Measurements from ENCODE around the gene ATF4. TPM values are rescaled to one million over a fixed set of nuclear protein-coding genes. Genes with fewer than 3 reads are reported as not detected.

Gene ATF4
- total and polyA plus RNA-seq, 2 of the 13 experiments (the other 11 are each of a cell fraction or from before 2014, with no cell fraction given): 486 to 1,297 TPM

- TF ChIP-seq, protein P1, sequence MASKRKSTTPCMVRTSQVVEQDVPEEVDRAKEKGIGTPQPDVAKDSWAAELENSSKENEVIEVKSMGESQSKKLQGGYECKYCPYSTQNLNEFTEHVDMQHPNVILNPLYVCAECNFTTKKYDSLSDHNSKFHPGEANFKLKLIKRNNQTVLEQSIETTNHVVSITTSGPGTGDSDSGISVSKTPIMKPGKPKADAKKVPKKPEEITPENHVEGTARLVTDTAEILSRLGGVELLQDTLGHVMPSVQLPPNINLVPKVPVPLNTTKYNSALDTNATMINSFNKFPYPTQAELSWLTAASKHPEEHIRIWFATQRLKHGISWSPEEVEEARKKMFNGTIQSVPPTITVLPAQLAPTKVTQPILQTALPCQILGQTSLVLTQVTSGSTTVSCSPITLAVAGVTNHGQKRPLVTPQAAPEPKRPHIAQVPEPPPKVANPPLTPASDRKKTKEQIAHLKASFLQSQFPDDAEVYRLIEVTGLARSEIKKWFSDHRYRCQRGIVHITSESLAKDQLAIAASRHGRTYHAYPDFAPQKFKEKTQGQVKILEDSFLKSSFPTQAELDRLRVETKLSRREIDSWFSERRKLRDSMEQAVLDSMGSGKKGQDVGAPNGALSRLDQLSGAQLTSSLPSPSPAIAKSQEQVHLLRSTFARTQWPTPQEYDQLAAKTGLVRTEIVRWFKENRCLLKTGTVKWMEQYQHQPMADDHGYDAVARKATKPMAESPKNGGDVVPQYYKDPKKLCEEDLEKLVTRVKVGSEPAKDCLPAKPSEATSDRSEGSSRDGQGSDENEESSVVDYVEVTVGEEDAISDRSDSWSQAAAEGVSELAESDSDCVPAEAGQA (IDR thresholded peaks at IDR 0.05; ENCODE audit: low read depth): peak; percentile 82
- TF ChIP-seq, protein P1 (CRISPR knock-in tag; IDR thresholded peaks at IDR 0.05; ENCODE audit: borderline replicate concordance): 0 out of 2 replicates have a peak, but pooled peaks have one; percentile 50
- no peak for TF ChIP-seq DMTF1 (CRISPR knock-in tag; IDR thresholded peaks at IDR 0.05)
- TF ChIP-seq ZNF713 (CRISPR knock-in tag; IDR thresholded peaks at IDR 0.05): no peak
- peak; percentile 87 for TF ChIP-seq TAF1 (CRISPR knock-in tag; IDR thresholded peaks at IDR 0.05)
- peak; percentile 69 for TF ChIP-seq ZMYM4 (CRISPR knock-in tag; IDR thresholded peaks at IDR 0.05)
- peak; percentile 36; the same call in 1 of the 2 replicates for TF ChIP-seq ZNF614 (CRISPR knock-in tag; IDR thresholded peaks at IDR 0.05; ENCODE audit: borderline replicate concordance)
- no peak for TF ChIP-seq RBM22 (optimal IDR thresholded peaks at IDR 0.05; ENCODE audit: low read length)
- TF ChIP-seq, protein P2, sequence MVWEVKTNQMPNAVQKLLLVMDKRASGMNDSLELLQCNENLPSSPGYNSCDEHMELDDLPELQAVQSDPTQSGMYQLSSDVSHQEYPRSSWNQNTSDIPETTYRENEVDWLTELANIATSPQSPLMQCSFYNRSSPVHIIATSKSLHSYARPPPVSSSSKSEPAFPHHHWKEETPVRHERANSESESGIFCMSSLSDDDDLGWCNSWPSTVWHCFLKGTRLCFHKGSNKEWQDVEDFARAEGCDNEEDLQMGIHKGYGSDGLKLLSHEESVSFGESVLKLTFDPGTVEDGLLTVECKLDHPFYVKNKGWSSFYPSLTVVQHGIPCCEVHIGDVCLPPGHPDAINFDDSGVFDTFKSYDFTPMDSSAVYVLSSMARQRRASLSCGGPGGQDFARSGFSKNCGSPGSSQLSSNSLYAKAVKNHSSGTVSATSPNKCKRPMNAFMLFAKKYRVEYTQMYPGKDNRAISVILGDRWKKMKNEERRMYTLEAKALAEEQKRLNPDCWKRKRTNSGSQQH (CRISPR knock-in tag; IDR thresholded peaks at IDR 0.05; ENCODE audit: low read depth): no peak
- peak; percentile 82 for TF ChIP-seq KMT2A (CRISPR knock-in tag; IDR thresholded peaks at IDR 0.05)
- peak; percentile 57 for TF ChIP-seq CREB1 (IDR thresholded peaks at IDR 0.05)
- peak; percentile 54; the same call in 1 of the 2 replicates for TF ChIP-seq CREB1 (CRISPR knock-in tag; IDR thresholded peaks at IDR 0.05)
- TF ChIP-seq CBX1 (IDR thresholded peaks at IDR 0.05; ENCODE audit: low read depth): no peak
- TF ChIP-seq ASH2L (IDR thresholded peaks at IDR 0.05; ENCODE audit: insufficient read length, low read depth, low read length): peak; percentile 76
- TF ChIP-seq MED1 (CRISPR knock-in tag; IDR thresholded peaks at IDR 0.05): peak; percentile 54; the same call in 1 of the 2 replicates
- TF ChIP-seq AKAP8 (CRISPR knock-in tag; IDR thresholded peaks at IDR 0.05): 0 out of 2 replicates have a peak, but pooled peaks have one; percentile 53
These were observed 12.1 kb downstream of the ATF4 start, which contains the start of gene RPS19BP1 (continued) for GRCh38 chr22:39532215-39533073.

Data from HepG2 (cell line).